Amniotic stem cell (primary cell): ENCODE results near the gene L3MBTL3.
A peak's percentile ranks its signal among the peaks of the same experiment; 100 is the strongest.

Experiments used
- DNase-seq: peaks from one replicate; lab custom pipeline; 2025; lab: John Stamatoyannopoulos, UW

L3MBTL3 gene

GRCh38 chr6:130018292-130018743 lies at the start of gene L3MBTL3:
L3MBTL3 (plus strand) TSS chr6:130018581; CDS start chr6:130042700, 24,119 bp downstream.
- peak; percentile 61 for DNase-seq

- DNase-seq, result no peak
These were observed 49.3 kb upstream of the L3MBTL3 start for GRCh38 chr6:129969064-129969463.

GRCh38 chr6:129976110-129976509 lies 42.3 kb upstream of the L3MBTL3 start:
- DNase-seq, result no peak

GRCh38 chr6:129978148-129978916 lies 40.0 kb upstream of the L3MBTL3 start:
- DNase-seq, result no peak

GRCh38 chr6:129980821-129981220 lies 37.6 kb upstream of the L3MBTL3 start:
- no peak for DNase-seq

GRCh38 chr6:129981598-129981997 lies 36.8 kb upstream of the L3MBTL3 start:
- DNase-seq, result no peak

GRCh38 chr6:129989396-129989795 lies 29.0 kb upstream of the L3MBTL3 start:
- DNase-seq, result no peak

- no peak for DNase-seq
These were observed 25.5 kb upstream of the L3MBTL3 start for GRCh38 chr6:129992881-129993280.

- DNase-seq, result no peak
These were observed 24.0 kb upstream of the L3MBTL3 start for GRCh38 chr6:129994410-129994809.

- DNase-seq, result no peak
These were observed 22.0 kb upstream of the L3MBTL3 start for GRCh38 chr6:129996387-129996786.

GRCh38 chr6:130000526-130001421 lies 17.6 kb upstream of the L3MBTL3 start:
- DNase-seq, result no peak

- DNase-seq, result no peak
These were observed 10.0 kb upstream of the L3MBTL3 start for GRCh38 chr6:130008236-130008873.

GRCh38 chr6:130009146-130009545 lies 9.2 kb upstream of the L3MBTL3 start:
- DNase-seq, result no peak

- DNase-seq, result no peak
These were observed 8.0 kb upstream of the L3MBTL3 start for GRCh38 chr6:130010387-130010786.

GRCh38 chr6:130012728-130013127 lies 5.7 kb upstream of the L3MBTL3 start:
- DNase-seq, result no peak

- DNase-seq, result no peak
These were observed 454 bp downstream of the L3MBTL3 start for GRCh38 chr6:130018744-130019325.

- no peak for DNase-seq
These were observed 1.1 kb downstream of the L3MBTL3 start for GRCh38 chr6:130019326-130020072.

- DNase-seq, result no peak
These were observed 1.9 kb downstream of the L3MBTL3 start for GRCh38 chr6:130020073-130020906.

- DNase-seq, result peak; percentile 96
These were observed 2.7 kb downstream of the L3MBTL3 start for GRCh38 chr6:130020907-130021629.

GRCh38 chr6:130026859-130027258 lies 8.5 kb downstream of the L3MBTL3 start:
- no peak for DNase-seq
